ENCODE data around the gene TMUB1.

The TMUB1 gene

GRCh38 chr7:151088856-151089699 is 5.8 kb upstream of the TMUB1 start:
- Histone ChIP-seq H3K27ac (ENCODE audit: low read depth, low read length) (peak overlapping the region; percentile 82), H3K36me3 (ENCODE audit: insufficient read depth, low read length) (no peaks in the 10 kb centered on the region), H3K4me3 (ENCODE audit: low read depth, low read length) (peak overlapping the region; percentile 98), H2AFZ (ENCODE audit: low read length, unreplicated experiment) (peak overlapping the region; percentile 85), H3K27me3 (ENCODE audit: insufficient read depth, low read length) (no peaks in the 10 kb centered on the region), H3K4me1 (ENCODE audit: control insufficient read depth, insufficient read depth, low read length, unreplicated experiment) (peaks cover 22% of the 10 kb centered on the region), H3K79me2 (ENCODE audit: control insufficient read depth, insufficient read depth, low read length, unreplicated experiment) (peaks cover 71% of the 10 kb centered on the region)

GRCh38 chr7:151088019-151088855 is 4.9 kb upstream of the TMUB1 start:
- Histone ChIP-seq H3K4me1 (ENCODE audit: control insufficient read depth, insufficient read depth, low read length, unreplicated experiment) (peaks cover 22% of the 10 kb centered on the region), H2AFZ (ENCODE audit: low read length, unreplicated experiment) (peak overlapping the region; percentile 79), H3K36me3 (ENCODE audit: insufficient read depth, low read length) (no peaks in the 10 kb centered on the region), H3K27ac (ENCODE audit: low read depth, low read length) (peak overlapping the region; percentile 82), H3K79me2 (ENCODE audit: control insufficient read depth, insufficient read depth, low read length, unreplicated experiment) (peaks cover 63% of the 10 kb centered on the region), H3K4me3 (ENCODE audit: low read depth, low read length) (peak overlapping the region; percentile 98), H3K27me3 (ENCODE audit: insufficient read depth, low read length) (no peaks in the 10 kb centered on the region)

DNA sequence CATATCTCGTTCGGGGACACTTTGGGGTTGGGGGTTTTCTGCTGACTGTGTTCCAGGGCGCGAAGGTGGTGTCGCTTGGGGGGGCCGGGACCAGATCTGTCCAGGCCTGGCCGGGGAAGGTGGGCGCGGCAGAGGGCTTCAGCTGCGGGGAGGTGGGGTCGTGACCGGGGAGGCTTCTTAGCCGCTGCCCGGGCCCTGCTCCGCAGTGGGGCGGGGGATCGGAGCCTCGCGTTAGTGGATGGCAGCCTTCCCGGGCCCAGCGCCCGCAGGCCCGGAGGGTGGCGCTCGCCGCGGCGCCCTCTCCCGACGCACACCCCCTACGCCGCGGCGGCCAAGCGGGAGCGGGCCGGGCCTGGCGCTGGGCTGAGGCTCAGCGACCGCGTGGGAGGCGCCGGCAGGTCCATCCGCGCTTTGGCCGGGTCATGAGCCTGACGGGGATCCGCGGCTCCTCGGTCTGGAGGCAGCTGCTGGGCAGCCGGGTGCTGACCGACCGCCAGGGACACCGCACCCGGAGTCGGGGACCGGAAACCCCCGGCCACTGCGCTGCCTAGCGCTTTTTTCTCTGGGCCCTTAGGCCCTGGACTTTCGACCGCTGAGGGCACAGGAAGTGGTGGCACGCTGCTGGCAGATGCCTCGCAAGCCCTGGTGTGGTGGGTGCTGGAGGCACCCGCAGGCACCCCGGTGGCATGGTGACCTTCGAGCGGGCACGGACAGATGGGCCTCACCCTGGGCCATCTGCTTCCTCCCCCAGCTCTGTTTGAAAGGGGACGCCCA is 4.1 kb upstream of the TMUB1 start:
- peak overlapping the region; percentile 82 for H3K27ac ChIP-seq (ENCODE audit: low read depth, low read length)
- H2AFZ ChIP-seq (ENCODE audit: low read length, unreplicated experiment) = no peak overlapping the region
- no peaks in the 10 kb centered on the region for H3K36me3 ChIP-seq (ENCODE audit: insufficient read depth, low read length)
- H3K4me3 ChIP-seq (ENCODE audit: low read depth, low read length) = peak overlapping the region; percentile 98
- H3K27me3 ChIP-seq (ENCODE audit: insufficient read depth, low read length) = no peaks in the 10 kb centered on the region
- H3K4me1 ChIP-seq (ENCODE audit: control insufficient read depth, insufficient read depth, low read length, unreplicated experiment) = peaks cover 22% of the 10 kb centered on the region
- H3K79me2 ChIP-seq (ENCODE audit: control insufficient read depth, insufficient read depth, low read length, unreplicated experiment) = peaks cover 61% of the 10 kb centered on the region

GRCh38 chr7:151086802-151087244 is 3.5 kb upstream of the TMUB1 start:
- peak overlapping the region; percentile 25; the same call in 1 of the 2 replicates for H3K27ac ChIP-seq (ENCODE audit: low read depth, low read length)
- H3K4me3 ChIP-seq (ENCODE audit: low read depth, low read length) = peak overlapping the region; percentile 98
- H3K79me2 ChIP-seq (ENCODE audit: control insufficient read depth, insufficient read depth, low read length, unreplicated experiment) = peaks cover 61% of the 10 kb centered on the region
- no peaks in the 10 kb centered on the region for H3K27me3 ChIP-seq (ENCODE audit: insufficient read depth, low read length)
- H3K36me3 ChIP-seq (ENCODE audit: insufficient read depth, low read length) = no peaks in the 10 kb centered on the region
- no peak overlapping the region for H2AFZ ChIP-seq (ENCODE audit: low read length, unreplicated experiment)
- H3K4me1 ChIP-seq (ENCODE audit: control insufficient read depth, insufficient read depth, low read length, unreplicated experiment) = peaks cover 27% of the 10 kb centered on the region

DNA sequence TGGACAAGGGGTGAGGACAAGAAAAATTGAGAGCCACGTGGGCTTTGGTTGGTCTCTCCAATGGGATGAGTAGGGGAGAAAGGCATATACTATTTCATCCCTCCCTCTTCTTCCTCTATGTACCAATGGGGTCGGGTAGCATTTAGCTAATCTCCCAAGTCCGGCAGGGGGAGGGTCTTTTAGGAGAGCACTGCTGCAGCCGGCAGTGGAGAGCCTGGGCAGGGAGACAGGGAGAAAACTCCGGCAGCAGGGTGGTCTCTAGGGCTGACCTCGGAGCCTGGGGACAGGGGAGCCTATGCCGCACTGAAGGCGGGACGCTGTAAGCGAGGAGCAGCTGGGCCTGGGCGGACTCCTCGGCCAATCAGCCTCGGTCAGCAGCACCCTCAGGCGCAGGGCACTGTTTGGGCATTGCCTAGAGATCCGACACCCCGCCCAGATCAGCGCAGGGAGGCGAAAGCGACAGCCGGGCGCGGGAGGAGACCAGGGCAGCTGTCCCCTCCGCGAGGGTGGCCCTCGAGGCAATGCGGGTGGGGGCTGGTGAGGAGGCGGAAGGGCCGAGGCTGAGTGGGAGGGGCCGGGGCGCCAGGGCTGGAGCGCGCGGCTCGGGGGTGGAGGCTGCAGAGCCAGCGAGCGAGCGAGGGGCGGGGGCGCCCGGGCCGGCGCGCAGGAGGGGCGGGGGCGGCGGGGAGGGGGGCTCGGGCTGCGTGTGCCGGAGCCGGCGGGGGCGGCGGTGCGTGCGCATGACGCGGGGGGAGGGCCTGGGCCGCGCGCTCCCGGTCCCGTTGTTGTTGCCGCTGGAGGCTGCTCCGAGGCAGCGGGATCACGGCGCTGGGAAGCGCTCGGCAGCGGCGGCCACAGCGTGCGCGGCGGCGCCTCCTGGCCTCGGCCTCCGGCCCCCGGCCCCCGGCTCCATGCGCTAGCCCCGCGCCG is 2.7 kb upstream of the TMUB1 start, which contains the start of gene AGAP3:
Gene AGAP3, plus strand, starts transcription at position 785 of the 930 bp plus-strand sequence. CDS start 267 bp downstream, outside the sequence.
- peak within 1 kb of the TSS; percentile 98 for H3K4me3 ChIP-seq (ENCODE audit: low read depth, low read length)
- H3K36me3 ChIP-seq (ENCODE audit: insufficient read depth, low read length) = no peaks in the 10 kb centered on the region
- peak within 1 kb of the TSS; percentile 25; the same call in 1 of the 2 replicates for H3K27ac ChIP-seq (ENCODE audit: low read depth, low read length)
- H2AFZ ChIP-seq (ENCODE audit: low read length, unreplicated experiment) = no peak within 1 kb of the TSS
- peaks cover 32% of the 10 kb centered on the region for H3K4me1 ChIP-seq (ENCODE audit: control insufficient read depth, insufficient read depth, low read length, unreplicated experiment)
- no peaks in the 10 kb centered on the region for H3K27me3 ChIP-seq (ENCODE audit: insufficient read depth, low read length)
- H3K79me2 ChIP-seq (ENCODE audit: control insufficient read depth, insufficient read depth, low read length, unreplicated experiment) = peaks cover 55% of the 10 kb centered on the region

DNA sequence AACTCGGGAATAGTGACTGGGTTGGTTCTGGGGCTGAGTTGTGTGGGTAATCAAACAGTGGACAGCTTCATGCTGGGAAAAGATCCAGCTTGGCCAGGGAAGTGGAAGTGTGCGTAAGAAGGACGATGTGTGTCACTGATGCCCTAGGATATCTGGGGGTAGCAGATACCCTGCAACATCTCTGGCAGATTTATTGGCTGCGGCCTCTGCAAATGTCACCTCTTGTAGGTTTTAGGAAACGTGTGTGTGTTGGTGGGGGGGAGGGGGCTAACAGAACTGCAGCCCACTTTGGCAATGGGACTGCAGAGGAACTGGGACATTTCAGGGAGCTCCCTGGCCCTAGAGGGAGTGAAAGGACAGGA is 2.0 kb upstream of the TMUB1 start:
- peaks cover 32% of the 10 kb centered on the region for H3K4me1 ChIP-seq (ENCODE audit: control insufficient read depth, insufficient read depth, low read length, unreplicated experiment)
- no peaks in the 10 kb centered on the region for H3K27me3 ChIP-seq (ENCODE audit: insufficient read depth, low read length)
- H2AFZ ChIP-seq (ENCODE audit: low read length, unreplicated experiment) = no peak overlapping the region
- H3K36me3 ChIP-seq (ENCODE audit: insufficient read depth, low read length) = no peaks in the 10 kb centered on the region
- H3K4me3 ChIP-seq (ENCODE audit: low read depth, low read length) = peak overlapping the region; percentile 80
- no peak overlapping the region for H3K27ac ChIP-seq (ENCODE audit: low read depth, low read length)
- H3K79me2 ChIP-seq (ENCODE audit: control insufficient read depth, insufficient read depth, low read length, unreplicated experiment) = peaks cover 49% of the 10 kb centered on the region

DNA sequence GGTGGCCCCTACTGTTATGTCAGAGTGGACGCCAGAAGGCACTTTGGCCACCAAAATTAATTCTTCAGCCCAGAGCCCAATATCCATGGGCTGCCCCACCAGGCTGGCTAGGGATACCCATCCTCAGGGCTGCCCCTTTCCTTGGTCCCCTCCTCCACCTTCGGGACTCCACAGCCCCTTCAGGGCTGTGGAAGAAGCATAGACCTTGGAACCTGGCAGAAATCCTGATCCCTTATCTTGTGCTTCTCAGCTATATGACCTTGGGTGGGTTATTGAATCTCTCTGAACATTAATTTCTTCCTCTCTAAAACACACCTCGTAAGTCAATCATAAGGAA is 499 bp upstream of the TMUB1 start:
- Histone ChIP-seq H2AFZ (ENCODE audit: low read length, unreplicated experiment) (no peak overlapping the region), H3K27ac (ENCODE audit: low read depth, low read length) (no peak overlapping the region)

GRCh38 chr7:151082141-151083070 is 887 bp downstream of the TMUB1 start:
- Histone ChIP-seq H3K4me3 (ENCODE audit: low read depth, low read length) (peak overlapping the region; percentile 73), H3K79me2 (ENCODE audit: control insufficient read depth, insufficient read depth, low read length, unreplicated experiment) (peaks cover 35% of the 10 kb centered on the region), H3K4me1 (ENCODE audit: control insufficient read depth, insufficient read depth, low read length, unreplicated experiment) (peaks cover 31% of the 10 kb centered on the region), H3K27ac (ENCODE audit: low read depth, low read length) (peak overlapping the region; percentile 59; the same call in 1 of the 2 replicates), H2AFZ (ENCODE audit: low read length, unreplicated experiment) (no peak overlapping the region), H3K27me3 (ENCODE audit: insufficient read depth, low read length) (no peaks in the 10 kb centered on the region), H3K36me3 (ENCODE audit: insufficient read depth, low read length) (no peaks in the 10 kb centered on the region)

More for the DNA sequence above, 499 bp upstream of the TMUB1 start:
- Histone ChIP-seq H3K79me2 (ENCODE audit: control insufficient read depth, insufficient read depth, low read length, unreplicated experiment) (peaks cover 43% of the 10 kb centered on the region), H3K36me3 (ENCODE audit: insufficient read depth, low read length) (no peaks in the 10 kb centered on the region), H3K4me3 (ENCODE audit: low read depth, low read length) (peak overlapping the region; percentile 73), H3K4me1 (ENCODE audit: control insufficient read depth, insufficient read depth, low read length, unreplicated experiment) (peaks cover 28% of the 10 kb centered on the region), H3K27me3 (ENCODE audit: insufficient read depth, low read length) (no peaks in the 10 kb centered on the region)

Data from ACC112 (cell line).